Measurements from ENCODE around the gene CDKAL1.
"Not testable (repeated sequence)": the region's sequence is repeated elsewhere in the genome, so short reads cannot be mapped to it uniquely, and the experiment has no call there.

CDKAL1 gene

DNA sequence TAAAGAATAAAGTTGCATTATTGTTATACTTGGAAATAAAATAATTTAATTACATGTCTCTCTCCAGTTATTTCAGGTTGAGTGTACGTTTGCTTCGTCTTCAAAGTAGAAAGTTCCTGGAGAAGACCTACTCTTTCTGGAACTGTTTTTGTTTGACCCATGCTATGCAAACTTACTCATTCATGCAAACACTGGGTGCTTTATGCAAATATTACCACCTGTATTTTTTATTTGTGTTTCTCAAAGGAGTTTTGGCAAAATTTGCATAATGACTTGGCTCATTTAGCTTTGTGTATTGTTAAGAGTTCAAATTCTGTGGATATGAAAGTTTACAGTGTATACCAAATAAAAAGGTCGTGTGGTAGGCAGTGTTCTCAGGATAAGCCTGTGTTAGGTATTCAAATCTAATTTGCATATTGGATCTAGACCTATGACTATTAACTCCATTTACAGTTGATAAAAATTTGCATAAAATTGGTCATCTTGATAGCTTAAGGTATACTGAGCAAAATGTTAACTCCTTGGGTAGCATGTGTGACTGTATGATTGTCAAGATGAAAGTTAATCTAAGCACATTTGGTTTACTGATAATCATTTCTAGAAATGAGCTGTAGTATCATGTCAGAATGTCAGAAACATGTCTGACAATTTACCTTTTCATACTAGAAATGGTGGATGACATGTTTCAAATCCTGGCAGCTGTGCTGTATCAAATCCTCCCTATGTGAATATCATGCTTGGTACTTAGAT is 65.2 kb downstream of the CDKAL1 start:
- DNase-seq = no peak

GRCh38 chr6:20600831-20601230 is 66.6 kb downstream of the CDKAL1 start:
- DNase-seq = no peak

GRCh38 chr6:20604159-20604558 is 69.9 kb downstream of the CDKAL1 start:
- DNase-seq = no peak

DNA sequence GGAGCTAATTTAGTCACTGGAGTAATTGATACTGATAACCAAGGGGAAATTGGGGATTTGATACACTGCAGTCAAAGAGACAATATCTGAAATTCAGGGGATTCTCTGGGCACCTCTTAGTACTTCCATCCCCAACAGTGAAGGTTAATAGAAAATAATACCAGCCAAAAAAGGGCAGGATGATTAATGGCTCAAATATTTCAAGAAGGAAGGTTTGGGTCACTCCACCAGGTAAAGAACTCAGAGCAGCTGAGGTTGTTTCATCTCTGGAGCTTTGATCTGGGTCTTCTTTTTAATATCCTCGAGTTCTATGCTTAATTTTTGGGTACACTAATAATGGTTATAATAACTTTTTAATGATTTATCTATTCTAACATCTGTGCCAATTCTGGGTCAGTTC is 70.8 kb downstream of the CDKAL1 start:
- DNase-seq = no peak

GRCh38 chr6:20605581-20605980 is 71.3 kb downstream of the CDKAL1 start:
- DNase-seq = no peak

DNA sequence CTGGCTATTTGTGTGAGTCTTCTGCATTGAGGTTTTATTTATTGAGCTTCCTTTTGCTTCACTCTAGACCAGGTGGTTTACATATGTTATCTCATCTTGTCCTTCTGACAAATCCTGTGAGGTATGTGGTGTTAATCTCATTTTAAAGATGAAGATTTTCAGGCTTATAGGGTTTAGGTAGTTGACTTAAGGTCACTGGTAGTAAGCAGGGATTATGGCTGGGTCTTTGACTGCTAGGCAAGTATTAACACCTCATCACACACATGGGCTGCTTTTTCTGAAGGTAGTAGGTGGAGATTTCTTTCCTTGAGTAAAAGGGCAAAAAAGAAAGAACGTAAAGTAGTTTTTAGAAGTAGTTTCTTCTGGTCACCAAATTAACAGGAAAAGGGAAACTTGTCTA is 72.6 kb downstream of the CDKAL1 start:
- DNase-seq = no peak

GRCh38 chr6:20608356-20608755 is 74.1 kb downstream of the CDKAL1 start:
- DNase-seq = no peak

DNA sequence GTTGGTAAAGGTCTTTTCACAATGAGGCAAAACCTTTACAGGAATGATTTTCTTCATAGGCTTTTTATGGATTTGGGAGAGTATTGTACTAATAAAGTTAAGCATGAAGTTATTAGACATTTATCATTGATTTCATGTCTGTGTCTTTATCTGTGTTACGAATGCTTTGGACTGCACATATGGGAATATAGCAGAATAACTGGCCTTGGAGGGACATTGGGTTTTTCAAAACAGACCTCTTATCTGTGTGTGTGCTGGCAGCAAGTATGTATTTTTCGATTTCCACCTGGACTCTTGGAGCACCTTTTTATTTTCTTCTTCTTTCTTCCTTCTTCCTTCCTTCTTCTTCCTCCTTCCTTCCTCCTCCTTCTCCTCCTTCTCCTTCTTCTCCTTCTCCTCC is 74.6 kb downstream of the CDKAL1 start:
- DNase-seq = no peak

DNA sequence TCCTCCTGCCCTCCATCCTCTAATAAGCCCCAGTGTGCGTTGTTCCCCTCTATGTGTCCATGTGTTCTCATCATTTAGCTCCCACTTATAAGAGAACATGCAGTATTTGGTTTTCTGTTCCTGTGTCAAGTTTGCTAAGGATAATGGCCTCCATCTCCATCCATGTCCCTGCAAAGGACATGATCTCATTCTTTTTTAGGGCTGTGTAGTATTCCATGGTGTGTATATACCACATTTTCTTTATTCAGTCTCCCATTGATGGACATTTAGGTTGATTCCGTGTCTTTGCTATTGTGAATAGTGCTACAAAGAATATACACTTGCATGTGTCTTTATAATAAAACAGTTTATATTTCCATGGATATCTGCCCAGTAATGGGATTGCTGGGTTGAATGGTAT is 75.7 kb downstream of the CDKAL1 start:
- not testable (repeated sequence) for DNase-seq

- DNase-seq = no peak
These were observed 76.5 kb downstream of the CDKAL1 start for GRCh38 chr6:20610636-20611370.

DNA sequence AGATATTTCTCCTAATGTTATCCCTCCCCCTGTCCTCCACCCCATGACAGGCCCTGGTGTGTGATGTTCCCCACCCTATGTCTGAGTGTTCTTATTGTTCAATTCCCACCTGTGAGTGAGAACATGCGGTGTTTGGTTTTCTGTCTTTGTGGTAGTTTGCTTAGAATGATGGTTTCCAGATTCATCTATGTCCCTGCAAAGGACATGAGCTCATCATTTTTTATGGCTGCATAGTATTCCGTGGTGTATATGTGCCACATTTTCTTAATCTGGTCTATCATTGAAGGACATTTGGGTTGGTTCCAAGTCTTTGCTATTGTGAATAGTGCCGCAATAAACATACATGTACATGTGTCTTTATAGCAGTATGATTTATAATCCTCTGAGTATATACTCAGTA is 83.3 kb downstream of the CDKAL1 start:
- DNase-seq = not testable (repeated sequence)

GRCh38 chr6:20620043-20620442 is 85.8 kb downstream of the CDKAL1 start:
- no peak for DNase-seq

GRCh38 chr6:20623761-20624160 is 89.5 kb downstream of the CDKAL1 start:
- DNase-seq = no peak

DNA sequence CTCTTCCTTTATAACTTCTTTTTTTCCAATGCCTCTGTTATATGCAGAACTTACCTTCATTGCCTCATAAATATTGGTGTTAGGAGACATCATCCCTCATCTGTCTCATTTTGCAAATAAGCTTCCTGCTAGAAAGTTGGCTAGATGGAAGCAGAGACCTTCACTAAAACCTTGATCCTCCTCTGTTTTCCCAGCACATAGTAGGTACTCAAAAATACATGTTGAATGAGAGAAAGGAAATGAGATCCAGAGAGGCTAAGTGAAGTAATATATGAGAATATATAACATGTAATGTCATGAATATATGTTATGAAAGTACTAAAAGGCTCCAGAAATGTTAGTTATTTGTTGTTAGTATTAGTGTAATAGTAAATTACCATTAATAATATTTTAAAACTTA is 91.9 kb downstream of the CDKAL1 start:
- no peak for DNase-seq

DNA sequence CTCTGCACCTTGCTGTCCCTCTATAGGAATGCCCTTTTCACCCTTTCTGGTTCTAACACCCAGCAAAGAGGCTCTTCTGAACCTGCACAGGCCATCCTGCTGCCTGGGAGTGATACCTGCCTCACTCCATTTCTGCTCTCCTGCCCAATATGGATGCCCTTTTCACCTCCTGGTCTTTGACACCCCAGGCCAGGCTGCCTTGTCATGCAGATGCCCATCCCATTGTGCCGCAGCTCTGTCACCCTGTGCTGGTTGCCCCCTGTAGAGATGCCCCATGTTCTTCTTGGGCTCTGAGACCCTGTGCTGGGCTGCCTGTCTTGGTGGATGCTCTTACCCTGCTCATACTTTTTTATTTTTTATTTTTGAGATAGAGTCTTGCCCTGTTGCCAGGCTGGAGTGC is 95.3 kb downstream of the CDKAL1 start:
- no peak for DNase-seq

DNA sequence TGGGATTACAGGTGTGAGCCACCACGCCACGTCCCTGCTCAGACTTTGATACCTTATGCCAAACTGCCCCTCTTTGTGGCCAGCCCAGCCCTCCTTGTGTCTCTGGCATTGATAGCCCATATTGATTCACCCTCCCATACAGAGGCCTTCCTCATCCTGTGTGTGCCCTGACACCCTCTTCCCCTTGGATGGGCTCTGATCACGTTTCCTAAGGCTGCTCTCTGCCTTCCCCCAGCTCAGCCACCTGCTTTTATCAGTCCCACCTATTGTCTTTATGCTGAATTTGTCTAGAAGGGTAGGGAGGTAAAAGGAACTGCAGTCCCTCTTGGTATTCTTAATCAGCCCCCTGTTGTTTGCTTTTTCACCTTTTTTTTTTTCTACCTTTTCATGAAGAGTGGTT is 95.9 kb downstream of the CDKAL1 start:
- DNase-seq = no peak

GRCh38 chr6:20630617-20631548 is 96.6 kb downstream of the CDKAL1 start:
- DNase-seq = no peak

- no peak for DNase-seq
These were observed 97.3 kb downstream of the CDKAL1 start for GRCh38 chr6:20631549-20631924.

DNA sequence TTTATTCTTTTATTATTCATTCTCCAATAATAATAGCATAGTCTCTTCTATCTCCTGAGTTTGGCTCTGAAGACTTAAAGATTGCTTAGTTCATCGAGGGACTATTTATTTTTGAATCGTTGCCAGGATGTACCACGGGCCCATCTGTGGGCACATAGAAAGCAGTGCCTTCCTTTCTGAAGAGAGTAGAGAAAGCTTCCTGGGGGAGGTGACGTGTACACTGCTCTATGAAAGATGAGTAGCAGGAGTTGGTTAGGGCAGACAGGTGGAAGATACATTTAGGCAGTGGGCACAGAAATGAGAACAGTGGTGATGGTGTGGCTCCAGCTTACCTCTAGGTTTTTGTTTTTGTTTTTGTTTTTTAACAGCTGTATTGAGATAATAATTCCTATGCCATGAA is 98.4 kb downstream of the CDKAL1 start:
- no peak for DNase-seq

DNA sequence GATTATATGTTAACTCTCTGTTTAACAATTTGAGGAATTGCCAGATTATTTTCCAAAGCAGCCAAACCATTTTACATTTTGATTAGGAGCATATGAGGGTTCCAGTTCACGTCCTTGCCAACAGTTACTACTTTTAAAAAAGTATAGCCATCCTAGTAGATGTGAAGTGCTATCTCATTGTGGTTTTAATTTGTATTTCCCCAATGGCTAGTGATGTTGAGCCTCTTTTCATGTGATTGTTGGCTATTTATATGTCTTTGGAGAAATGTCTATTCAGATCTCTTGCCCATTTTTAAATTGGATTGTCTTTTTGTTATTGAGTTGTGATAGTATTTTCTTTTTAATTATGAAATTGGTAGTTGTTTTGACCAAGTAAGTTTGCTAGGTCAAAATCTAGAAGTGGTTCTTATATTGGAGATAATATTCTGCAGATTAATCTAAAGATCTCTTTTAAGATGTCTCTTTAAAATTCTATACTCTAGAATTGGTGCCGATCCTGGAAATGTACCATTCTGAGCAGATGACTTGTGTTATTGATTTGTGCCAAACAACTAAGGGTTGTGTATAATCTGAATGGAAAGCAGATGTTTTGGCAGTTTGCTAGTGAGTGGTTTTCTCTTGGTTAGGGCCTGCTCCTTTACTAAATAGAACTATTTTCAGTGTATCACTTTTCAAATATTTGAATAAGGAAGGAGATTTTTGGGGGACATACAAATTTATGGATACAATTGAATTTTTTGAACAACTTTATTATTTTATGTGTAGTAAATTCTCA is 99.5 kb downstream of the CDKAL1 start:
- DNase-seq = no peak

- no peak for DNase-seq
These were observed 104.9 kb downstream of the CDKAL1 start for GRCh38 chr6:20639161-20639560.

DNA sequence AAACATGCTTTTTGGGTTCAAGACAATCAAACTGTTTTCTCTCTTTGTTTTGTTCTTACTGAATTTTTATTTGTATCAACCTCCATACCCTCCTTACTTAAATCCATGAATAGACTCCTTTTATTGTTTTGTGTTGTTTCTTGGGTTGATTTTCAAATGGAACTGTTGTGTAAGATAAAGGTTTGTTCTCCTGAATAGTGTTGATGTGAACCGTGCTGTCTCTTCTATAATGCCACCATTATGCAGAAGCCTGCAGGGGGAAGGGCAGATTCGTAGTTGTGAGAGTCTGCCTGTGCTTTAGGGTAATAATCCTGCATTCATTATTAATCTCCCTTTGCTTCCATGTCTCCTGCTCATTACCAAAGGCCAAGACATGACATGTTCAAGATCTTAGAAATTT is 105.9 kb downstream of the CDKAL1 start:
- no peak for DNase-seq

DNA sequence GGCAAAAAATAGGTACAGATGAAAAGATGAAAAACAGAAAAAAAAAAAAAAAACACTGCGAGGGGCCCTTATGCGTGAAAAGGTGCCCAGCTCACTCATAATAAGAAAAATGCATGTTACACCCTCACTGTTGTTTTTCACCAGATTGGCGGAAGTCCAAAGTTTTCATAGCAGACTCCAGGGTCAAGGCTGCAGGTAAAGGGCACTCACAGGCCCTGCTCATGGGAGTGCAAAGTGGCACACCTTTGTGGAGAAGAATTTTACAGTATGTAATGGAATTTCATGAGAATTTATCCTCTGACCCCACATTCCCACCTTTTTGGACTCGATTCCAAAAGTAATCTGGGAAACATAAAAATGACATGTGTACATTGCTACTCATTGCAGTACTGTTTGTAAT is 108.2 kb downstream of the CDKAL1 start:
- DNase-seq = no peak
